ENCODE data around the gene MSRB1.

Gene MSRB1

DNA sequence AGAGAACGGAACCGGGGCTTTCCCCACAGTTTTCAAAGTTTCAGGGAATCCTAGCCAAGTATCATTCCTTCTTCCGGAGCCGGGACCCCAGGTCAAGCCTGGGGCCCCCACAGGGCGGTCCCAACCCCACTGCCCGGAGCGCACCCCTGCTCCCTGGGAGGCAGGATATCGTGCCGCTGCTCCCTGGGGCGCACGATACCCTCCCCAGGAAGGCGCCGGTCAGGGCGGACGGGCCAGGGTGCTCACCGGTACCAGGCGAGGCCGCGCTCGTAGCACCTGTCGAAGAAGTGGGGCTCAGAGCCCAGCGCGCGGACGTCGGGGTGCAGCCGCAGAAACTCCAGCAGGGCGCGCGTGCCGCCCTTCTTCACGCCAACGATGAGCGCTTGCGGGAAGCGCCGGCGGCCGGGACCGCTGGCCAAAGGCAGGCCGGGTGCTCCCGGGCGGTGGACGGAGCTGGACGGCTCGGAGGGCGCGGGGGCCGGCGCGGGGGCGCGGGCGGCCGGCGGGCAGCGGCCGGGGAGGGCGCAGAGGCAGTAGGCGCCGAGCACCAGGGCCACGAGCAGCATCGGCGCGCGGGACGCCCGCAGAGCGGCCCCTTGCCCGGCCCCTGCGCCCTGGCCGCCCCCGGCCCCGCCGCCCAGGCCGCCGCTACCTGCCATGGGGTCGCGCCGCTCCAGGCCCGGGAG is 25.2 kb downstream of the MSRB1 start:
- ATAC-seq (ENCODE audit: insufficient read depth, low read depth) = no peak
- H3K27me3 ChIP-seq (ENCODE audit: insufficient read depth, low read length, poor library complexity) = no peaks in the 10 kb centered on the region

GRCh38 chr16:1917056-1917664 is 25.8 kb downstream of the MSRB1 start:
- TF ChIP-seq, protein P1, sequence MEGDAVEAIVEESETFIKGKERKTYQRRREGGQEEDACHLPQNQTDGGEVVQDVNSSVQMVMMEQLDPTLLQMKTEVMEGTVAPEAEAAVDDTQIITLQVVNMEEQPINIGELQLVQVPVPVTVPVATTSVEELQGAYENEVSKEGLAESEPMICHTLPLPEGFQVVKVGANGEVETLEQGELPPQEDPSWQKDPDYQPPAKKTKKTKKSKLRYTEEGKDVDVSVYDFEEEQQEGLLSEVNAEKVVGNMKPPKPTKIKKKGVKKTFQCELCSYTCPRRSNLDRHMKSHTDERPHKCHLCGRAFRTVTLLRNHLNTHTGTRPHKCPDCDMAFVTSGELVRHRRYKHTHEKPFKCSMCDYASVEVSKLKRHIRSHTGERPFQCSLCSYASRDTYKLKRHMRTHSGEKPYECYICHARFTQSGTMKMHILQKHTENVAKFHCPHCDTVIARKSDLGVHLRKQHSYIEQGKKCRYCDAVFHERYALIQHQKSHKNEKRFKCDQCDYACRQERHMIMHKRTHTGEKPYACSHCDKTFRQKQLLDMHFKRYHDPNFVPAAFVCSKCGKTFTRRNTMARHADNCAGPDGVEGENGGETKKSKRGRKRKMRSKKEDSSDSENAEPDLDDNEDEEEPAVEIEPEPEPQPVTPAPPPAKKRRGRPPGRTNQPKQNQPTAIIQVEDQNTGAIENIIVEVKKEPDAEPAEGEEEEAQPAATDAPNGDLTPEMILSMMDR (IDR thresholded peaks at IDR 0.05; ENCODE audit: borderline replicate concordance, extremely low read depth, low read length, poor library complexity, severe bottlenecking) = no peak
- TF ChIP-seq EZH2 (IDR thresholded peaks at IDR 0.05; ENCODE audit: borderline replicate concordance, low read depth, low read length, severe bottlenecking) = no peak
- H3K9me3 ChIP-seq (ENCODE audit: insufficient read depth, low read length, severe bottlenecking) = no peaks in the 10 kb centered on the region
- no peaks in the 10 kb centered on the region for H3K27me3 ChIP-seq (ENCODE audit: insufficient read depth, low read length, poor library complexity)
- H3K36me3 ChIP-seq (ENCODE audit: insufficient read depth, low read length) = no peaks in the 10 kb centered on the region
- no peaks in the 10 kb centered on the region for H3K4me1 ChIP-seq (ENCODE audit: insufficient read depth, low read length)
- no peak for DNase-seq
- H3K4me3 ChIP-seq (ENCODE audit: low read depth in 1 of 2, low read length in 2 of 2) = no peak overlapping the region
- ATAC-seq (ENCODE audit: insufficient read depth, low read depth) = no peak
- no peaks in the 10 kb centered on the region for H4K20me1 ChIP-seq (ENCODE audit: insufficient read depth, low read length)
- no peak overlapping the region for H3K9ac ChIP-seq (ENCODE audit: low read depth, low read length)
- no peak overlapping the region for H2AFZ ChIP-seq (ENCODE audit: low read depth, low read length)
- H3K79me2 ChIP-seq (ENCODE audit: insufficient read depth, low read length) = no peaks in the 10 kb centered on the region
- no peak overlapping the region for H3K4me2 ChIP-seq (ENCODE audit: insufficient read depth, low read length)
- no peak overlapping the region for H3K27ac ChIP-seq (ENCODE audit: low read length)

More for the DNA sequence above, 25.2 kb downstream of the MSRB1 start:
- TF ChIP-seq, protein P1 (IDR thresholded peaks at IDR 0.05; ENCODE audit: borderline replicate concordance, extremely low read depth, low read length, poor library complexity, severe bottlenecking) = no peak
- TF ChIP-seq EZH2 (IDR thresholded peaks at IDR 0.05; ENCODE audit: borderline replicate concordance, low read depth, low read length, severe bottlenecking) = no peak
- no peak overlapping the region for H3K4me2 ChIP-seq (ENCODE audit: insufficient read depth, low read length)
- no peak overlapping the region for H2AFZ ChIP-seq (ENCODE audit: low read depth, low read length)
- no peaks in the 10 kb centered on the region for H3K9me3 ChIP-seq (ENCODE audit: insufficient read depth, low read length, severe bottlenecking)
- no peak overlapping the region for H3K27ac ChIP-seq (ENCODE audit: low read length)
- no peak overlapping the region for H3K9ac ChIP-seq (ENCODE audit: low read depth, low read length)
- H3K36me3 ChIP-seq (ENCODE audit: insufficient read depth, low read length) = no peaks in the 10 kb centered on the region
- H3K79me2 ChIP-seq (ENCODE audit: insufficient read depth, low read length) = no peaks in the 10 kb centered on the region
- no peak overlapping the region for H3K4me3 ChIP-seq (ENCODE audit: low read depth in 1 of 2, low read length in 2 of 2)
- no peaks in the 10 kb centered on the region for H3K4me1 ChIP-seq (ENCODE audit: insufficient read depth, low read length)
- DNase-seq = no peak
- H4K20me1 ChIP-seq (ENCODE audit: insufficient read depth, low read length) = no peaks in the 10 kb centered on the region

GRCh38 chr16:1916640-1916990 is 26.4 kb downstream of the MSRB1 start:
- Histone ChIP-seq H2AFZ (ENCODE audit: low read depth, low read length) (no peak overlapping the region), H3K4me2 (ENCODE audit: insufficient read depth, low read length) (no peak overlapping the region), H4K20me1 (ENCODE audit: insufficient read depth, low read length) (no peaks in the 10 kb centered on the region), H3K4me1 (ENCODE audit: insufficient read depth, low read length) (no peaks in the 10 kb centered on the region), H3K4me3 (ENCODE audit: low read depth in 1 of 2, low read length in 2 of 2) (no peak overlapping the region), H3K79me2 (ENCODE audit: insufficient read depth, low read length) (no peaks in the 10 kb centered on the region), H3K9me3 (ENCODE audit: insufficient read depth, low read length, severe bottlenecking) (no peaks in the 10 kb centered on the region), H3K9ac (ENCODE audit: low read depth, low read length) (no peak overlapping the region), H3K36me3 (ENCODE audit: insufficient read depth, low read length) (no peaks in the 10 kb centered on the region), H3K27me3 (ENCODE audit: insufficient read depth, low read length, poor library complexity) (no peaks in the 10 kb centered on the region), H3K27ac (ENCODE audit: low read length) (no peak overlapping the region)
- no peak for DNase-seq
- TF ChIP-seq, protein P1 (IDR thresholded peaks at IDR 0.05; ENCODE audit: borderline replicate concordance, extremely low read depth, low read length, poor library complexity, severe bottlenecking) = no peak
- TF ChIP-seq EZH2 (IDR thresholded peaks at IDR 0.05; ENCODE audit: borderline replicate concordance, low read depth, low read length, severe bottlenecking) = no peak
- no peak for ATAC-seq (ENCODE audit: insufficient read depth, low read depth)
